Esophagus mucosa (tissue), 1 donor: ENCODE measurements around the gene GPT2. TPM values are rescaled to one million over a fixed set of nuclear protein-coding genes. Genes with fewer than 3 reads are reported as not detected.
"Not testable (repeated sequence)": the region's sequence is repeated elsewhere in the genome, so short reads cannot be mapped to it uniquely, and the experiment has no call there.

Source experiments
- ATAC-seq: fragments of 200-7000 bp; cut with Tn5 transposase; one replicate; pipeline ENCODE4 v1.9.1; 2020
- total RNA-seq: library from RNA; stranded (reverse); gene quantifications from one replicate; pipeline ENCODE4 v1.2.4, GENCODE V29; 2023
- donor health status: DM: yes; HTN: yes; CAD: no.

GPT2 gene
- total RNA-seq, 1 donor from 2014 or later, result 92.0 TPM

DNA sequence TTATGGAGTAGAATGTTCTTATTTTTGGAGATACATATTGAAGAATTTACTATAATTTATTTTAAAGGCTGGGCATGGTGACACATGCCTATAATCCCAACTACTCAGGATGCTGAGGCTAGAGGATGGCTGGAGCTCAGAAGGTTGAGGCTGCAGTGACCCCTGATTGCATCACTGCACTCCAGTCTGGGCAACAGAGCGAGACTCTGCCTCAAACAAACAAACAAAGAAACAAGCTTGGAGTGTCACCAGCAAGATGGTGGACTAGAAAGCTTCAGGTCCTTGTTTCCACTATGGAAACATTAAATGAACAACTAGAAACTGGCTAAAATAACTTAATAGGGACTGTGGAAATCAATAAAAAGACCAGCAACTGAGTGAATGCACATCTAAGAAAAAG is 17.9 kb upstream of the GPT2 start:
- ATAC-seq, result no peak

- not testable (repeated sequence) for ATAC-seq
Measured at GRCh38 chr16:46867486-46867885, 16.7 kb upstream of the GPT2 start.

DNA sequence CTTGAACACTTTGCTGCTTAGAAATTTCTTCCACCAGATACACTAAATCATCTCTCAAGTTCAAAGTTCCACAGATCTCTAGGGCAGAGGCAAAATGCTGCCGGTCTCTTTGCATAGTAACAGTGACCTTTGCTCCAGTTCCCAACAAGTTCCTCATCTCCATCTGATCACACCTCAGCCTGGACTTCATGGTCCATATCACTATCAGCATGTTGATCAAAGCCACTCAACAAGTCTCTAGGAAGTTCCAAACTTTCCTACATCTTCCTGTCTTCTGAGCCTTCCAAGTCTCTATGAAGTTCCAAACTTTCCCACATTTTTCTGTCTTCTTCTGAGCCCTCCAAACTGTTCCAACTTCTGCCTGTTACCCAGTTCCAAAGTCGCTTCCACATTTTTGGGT is 15.3 kb upstream of the GPT2 start:
- ATAC-seq, result not testable (repeated sequence)

GRCh38 chr16:46871597-46871996 is 12.6 kb upstream of the GPT2 start:
- no peak for ATAC-seq

DNA sequence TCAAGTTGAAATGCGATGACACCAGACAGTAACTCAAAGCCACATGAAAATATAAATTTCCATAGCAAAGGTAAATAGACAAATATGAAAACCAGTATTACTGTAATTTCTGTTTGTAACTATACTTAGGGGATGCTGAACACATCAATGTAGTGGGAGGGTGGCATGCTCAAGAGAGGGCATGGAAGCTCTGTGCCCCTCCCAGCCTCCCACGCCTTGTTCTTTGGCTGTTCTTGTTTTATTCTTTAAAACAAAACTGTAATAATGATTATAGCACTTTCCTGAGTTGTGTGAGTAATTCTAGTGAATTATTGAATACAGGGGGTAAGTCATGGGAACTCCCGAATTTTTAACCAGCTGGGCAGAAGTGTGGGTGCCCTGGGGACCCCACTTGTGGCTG is 11.0 kb upstream of the GPT2 start:
- ATAC-seq, result no peak

DNA sequence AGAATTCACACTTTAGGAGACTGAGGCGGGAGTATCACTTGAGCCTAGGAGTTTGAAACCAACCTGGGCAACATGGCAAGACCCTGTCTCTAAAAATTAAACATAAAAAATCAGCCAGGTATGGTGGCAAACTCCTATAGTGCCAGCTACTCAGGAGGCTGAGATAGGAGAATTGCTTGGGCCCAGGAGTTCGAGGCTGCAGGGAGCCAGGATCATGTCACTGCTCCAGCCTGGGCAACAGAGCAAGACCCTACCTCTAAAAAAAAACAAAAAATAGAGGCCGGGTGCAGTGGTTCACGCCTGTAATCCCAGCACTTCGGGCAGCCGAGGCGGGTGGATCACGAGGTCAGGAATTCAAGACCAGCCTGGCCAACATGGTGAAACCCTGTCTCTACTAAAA is 8.9 kb upstream of the GPT2 start:
- ATAC-seq, result no peak

- ATAC-seq, result no peak
Measured at GRCh38 chr16:46882304-46882939, 1.7 kb upstream of the GPT2 start.

- ATAC-seq, result no peak
Measured at GRCh38 chr16:46882940-46883307, 1.2 kb upstream of the GPT2 start.

- no peak for ATAC-seq
Measured at GRCh38 chr16:46883353-46883689, 841 bp upstream of the GPT2 start.

GRCh38 chr16:46884513-46885293 is 541 bp downstream of the GPT2 start:
- ATAC-seq, result peak; percentile 17

GRCh38 chr16:46885960-46886763 is 2.0 kb downstream of the GPT2 start:
- peak; percentile 41 for ATAC-seq

DNA sequence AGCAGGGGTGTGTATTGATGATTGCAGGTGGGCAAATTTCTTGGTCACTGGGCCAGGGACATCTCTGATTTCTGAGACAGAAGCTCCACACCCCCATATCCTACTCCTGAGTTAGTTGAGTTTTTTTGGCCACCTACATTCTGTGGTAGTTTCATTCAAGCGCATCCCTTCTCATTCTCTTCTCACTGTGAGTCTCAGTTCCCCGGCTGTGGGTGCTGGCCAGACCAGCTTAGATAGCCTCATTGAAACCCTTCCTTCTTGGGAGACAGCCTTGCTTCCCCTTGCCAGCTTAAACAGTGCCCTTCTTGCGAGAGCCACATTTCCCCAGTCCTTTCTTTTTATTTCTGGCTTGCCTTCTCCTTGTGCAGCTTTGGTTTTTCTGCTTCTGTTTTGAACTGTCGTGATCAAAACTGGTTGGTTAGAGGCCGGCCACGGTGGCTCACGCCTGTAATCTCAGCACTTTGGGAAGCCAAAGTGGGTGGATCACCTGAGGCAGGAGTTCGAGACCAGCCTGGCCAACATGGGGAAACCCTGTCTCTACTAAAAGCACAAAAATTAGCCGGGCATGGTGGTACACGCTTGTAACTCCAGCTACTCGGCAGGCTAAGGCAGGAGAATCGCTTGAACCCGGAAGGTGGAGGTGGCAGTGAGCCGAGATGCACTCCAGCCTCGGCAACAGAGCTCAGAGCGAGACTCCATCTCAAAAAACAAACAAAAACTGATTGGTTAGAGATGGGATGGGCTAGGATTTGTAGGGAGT is 2.8 kb downstream of the GPT2 start:
- ATAC-seq, result no peak

DNA sequence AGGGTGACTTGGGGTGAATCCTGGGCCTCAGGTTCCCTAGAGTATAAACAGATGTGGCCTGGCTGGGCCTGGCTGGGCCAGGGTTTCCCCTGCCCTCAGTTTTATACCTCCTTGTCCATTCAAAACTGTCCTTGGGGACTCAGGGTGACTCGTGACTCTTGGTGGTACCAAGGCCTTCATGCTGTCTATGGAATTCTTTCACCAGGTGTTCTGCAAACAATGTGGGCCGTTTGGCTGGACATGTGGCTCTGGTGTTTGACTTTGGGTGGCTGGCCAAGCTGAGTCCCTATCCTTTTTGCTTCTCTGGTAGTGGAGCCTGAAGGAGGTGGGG is 3.3 kb downstream of the GPT2 start:
- ATAC-seq, result no peak

GRCh38 chr16:46889245-46889941 is 5.2 kb downstream of the GPT2 start:
- ATAC-seq, result no peak

- ATAC-seq, result no peak
Measured at GRCh38 chr16:46889942-46890300, 5.8 kb downstream of the GPT2 start.

DNA sequence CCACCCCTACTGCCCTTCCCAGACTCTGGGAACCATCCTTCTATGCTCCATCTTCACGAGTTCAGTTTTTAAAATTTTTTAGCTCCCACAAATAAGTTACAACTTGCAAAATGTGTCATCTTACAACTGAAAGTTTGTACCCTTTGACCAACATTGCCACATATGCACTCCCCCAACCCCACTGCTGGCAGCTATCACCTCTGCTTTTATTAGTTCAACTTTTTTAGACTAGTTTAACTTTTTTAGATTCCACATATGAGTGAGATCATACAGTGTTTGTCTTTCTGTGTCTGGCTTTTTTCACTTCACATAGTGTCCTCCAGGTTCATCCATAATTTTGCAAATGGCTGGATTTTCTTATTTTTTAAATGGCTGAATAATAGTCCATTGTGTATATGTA is 7.7 kb downstream of the GPT2 start:
- ATAC-seq, result no peak

DNA sequence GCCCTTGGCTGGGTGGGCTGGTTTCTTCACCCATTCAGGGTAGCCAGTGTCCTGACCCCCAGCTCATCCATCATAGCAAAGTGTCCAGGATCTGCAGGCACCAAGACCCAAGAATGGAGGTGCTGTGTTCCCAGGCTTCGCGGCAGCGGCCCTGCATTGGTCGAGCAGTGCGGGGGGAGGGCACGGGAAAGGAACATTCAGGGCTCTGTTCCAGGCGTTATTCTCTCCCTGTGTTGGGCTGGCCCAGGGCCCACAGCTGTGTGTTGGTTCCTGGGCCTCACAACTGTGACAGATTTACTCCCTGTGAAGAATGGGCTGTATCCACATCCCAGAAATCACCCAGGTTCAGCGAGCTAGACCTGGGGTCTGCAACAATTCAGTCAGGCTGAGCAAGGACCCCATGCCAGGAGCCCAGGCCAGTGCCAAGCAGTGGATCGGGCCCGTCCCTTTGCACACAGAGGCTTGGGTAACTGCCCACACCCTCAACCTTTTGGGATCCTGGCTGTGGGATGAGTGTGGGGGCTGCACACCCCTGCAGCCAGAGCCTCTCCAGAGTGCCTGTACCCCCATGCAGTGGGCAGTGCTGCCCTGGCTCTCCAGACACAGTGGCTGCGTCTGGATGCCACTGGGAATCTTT is 10.0 kb downstream of the GPT2 start:
- peak; percentile 5 for ATAC-seq

DNA sequence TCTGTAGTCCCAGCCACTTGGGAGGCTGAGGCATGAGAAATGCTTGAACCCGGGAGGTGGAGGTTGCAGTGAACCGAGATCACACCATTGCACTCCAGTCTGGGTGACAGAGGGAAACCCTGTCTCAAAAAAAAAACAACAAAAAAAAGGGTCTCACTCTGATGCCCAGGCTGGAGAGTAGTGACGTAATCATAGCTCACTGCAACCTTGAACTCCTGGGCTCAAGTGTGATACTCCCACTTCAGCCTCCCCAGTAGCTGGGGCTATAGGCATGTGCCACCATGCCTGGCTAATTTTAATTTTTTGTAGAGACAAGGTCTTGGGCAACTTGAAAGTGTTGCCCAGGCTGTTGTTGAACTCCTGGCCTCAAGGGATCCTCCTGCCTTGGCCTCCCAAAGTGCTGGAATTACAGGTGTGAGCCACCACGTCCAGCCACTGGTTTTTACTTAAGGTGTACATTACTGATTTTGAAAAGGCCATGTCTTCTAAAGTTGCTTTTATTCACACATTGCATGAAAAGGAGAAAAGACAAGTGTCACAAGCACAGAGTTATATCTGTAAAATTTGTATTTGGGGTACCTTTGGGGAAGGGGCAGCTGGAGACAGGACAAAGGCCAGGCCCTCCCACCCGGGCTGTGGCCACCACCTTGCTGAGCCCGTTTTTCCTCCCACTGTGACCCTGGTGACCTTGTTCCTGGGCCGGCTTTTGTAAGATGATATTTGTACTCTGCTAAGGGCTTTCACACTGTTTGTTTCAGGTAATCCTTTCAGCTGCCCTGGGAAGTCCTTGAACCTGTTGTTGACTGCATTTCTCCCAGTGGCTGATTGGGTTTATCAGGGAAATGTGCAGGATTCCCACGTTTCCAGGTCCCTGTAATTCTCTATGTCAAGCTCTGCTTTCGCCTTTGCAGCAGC is 11.5 kb downstream of the GPT2 start:
- no peak for ATAC-seq

GRCh38 chr16:46896314-46896968 is 12.3 kb downstream of the GPT2 start:
- ATAC-seq, result no peak

DNA sequence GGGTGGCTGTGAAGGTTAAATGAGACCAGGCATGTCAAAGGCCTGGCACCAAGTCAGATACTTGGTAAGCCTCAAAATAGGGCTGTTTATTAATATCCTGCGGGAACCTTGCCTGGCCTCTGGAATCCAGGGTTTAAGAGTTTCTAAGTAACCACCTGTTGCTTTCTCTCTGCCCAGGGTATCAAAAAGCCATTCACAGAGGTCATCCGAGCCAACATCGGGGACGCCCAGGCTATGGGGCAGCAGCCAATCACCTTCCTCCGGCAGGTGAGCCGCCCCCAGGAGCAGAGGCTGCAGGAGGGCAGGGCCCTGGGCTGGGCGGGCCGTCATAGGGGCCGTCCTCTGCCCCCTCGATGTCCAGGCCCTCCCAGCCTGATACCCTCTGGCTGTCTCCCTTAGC is 13.3 kb downstream of the GPT2 start:
- no peak for ATAC-seq
